HUES6 (cell line): Measurements from ENCODE around the gene NOXA1.
"Not testable (repeated sequence)": the region's sequence is repeated elsewhere in the genome, so short reads cannot be mapped to it uniquely, and the experiment has no call there.

Experiments
- H3K27ac ChIP-seq: 2 replicates; pipeline ENCODE4 v1.7.0; 2013; ENCODE audit warnings: low read depth, mild to moderate bottlenecking, low read length, inconsistent platforms
- H3K27me3 ChIP-seq: 2 replicates; pipeline ENCODE4 v1.6.1; 2013; ENCODE audit warnings: low read length; ENCODE audit not compliant: control insufficient read depth, insufficient read depth
- H3K36me3 ChIP-seq: 2 replicates; pipeline ENCODE4 v1.6.1; 2013; ENCODE audit warnings: low read length; ENCODE audit not compliant: control insufficient read depth, insufficient read depth
- H3K4me1 ChIP-seq: 2 replicates; pipeline ENCODE4 v1.6.1; 2013; ENCODE audit warnings: low read length; ENCODE audit not compliant: control insufficient read depth, insufficient read depth
- H3K4me3 ChIP-seq: 2 replicates; pipeline ENCODE4 v1.5.1; 2013; ENCODE audit warnings: low read depth, low read length
- H3K9ac ChIP-seq: one replicate; pipeline ENCODE4 v1.6.1; 2013; ENCODE audit warnings: mild to moderate bottlenecking, low read length
- H3K9me3 ChIP-seq: 2 replicates; pipeline ENCODE4 v1.6.1; 2013; ENCODE audit warnings: low read depth, low read length; ENCODE audit not compliant: control insufficient read depth, insufficient read depth

Gene NOXA1

GRCh38 chr9:137381501-137382443 lies 41.4 kb upstream of the NOXA1 start:
- H3K36me3 ChIP-seq, result no peaks in the 10 kb centered on the region
- H3K4me1 ChIP-seq, result peaks cover 3% of the 10 kb centered on the region; the same call in 1 of the 2 replicates
- no peak overlapping the region for H3K9ac ChIP-seq
- H3K4me3 ChIP-seq, result no peak overlapping the region
- peak overlapping the region; percentile 35; the same call in 1 of the 2 replicates for H3K27ac ChIP-seq
- no peaks in the 10 kb centered on the region; the same call in 1 of the 2 replicates for H3K27me3 ChIP-seq
- H3K9me3 ChIP-seq, result no peaks in the 10 kb centered on the region

GRCh38 chr9:137382444-137383080 lies 40.6 kb upstream of the NOXA1 start:
- H3K36me3 ChIP-seq, result no peaks in the 10 kb centered on the region
- no peak overlapping the region for H3K9ac ChIP-seq
- no peaks in the 10 kb centered on the region for H3K27me3 ChIP-seq
- no peak overlapping the region for H3K4me3 ChIP-seq
- peak overlapping the region; percentile 35; the same call in 1 of the 2 replicates for H3K27ac ChIP-seq
- H3K4me1 ChIP-seq, result peaks cover 3% of the 10 kb centered on the region; the same call in 1 of the 2 replicates
- H3K9me3 ChIP-seq, result no peaks in the 10 kb centered on the region

GRCh38 chr9:137383081-137383783 lies 40.0 kb upstream of the NOXA1 start:
- no peak overlapping the region for H3K9ac ChIP-seq
- H3K27me3 ChIP-seq, result no peaks in the 10 kb centered on the region
- no peaks in the 10 kb centered on the region for H3K9me3 ChIP-seq
- no peak overlapping the region for H3K4me3 ChIP-seq
- peaks cover 3% of the 10 kb centered on the region; the same call in 1 of the 2 replicates for H3K4me1 ChIP-seq
- H3K36me3 ChIP-seq, result no peaks in the 10 kb centered on the region
- H3K27ac ChIP-seq, result no peak overlapping the region

GRCh38 chr9:137383784-137384756 lies 39.1 kb upstream of the NOXA1 start:
- H3K4me1 ChIP-seq, result peaks cover 3% of the 10 kb centered on the region; the same call in 1 of the 2 replicates
- H3K27ac ChIP-seq, result no peak overlapping the region

GRCh38 chr9:137385061-137385655 lies 38.0 kb upstream of the NOXA1 start:
- Histone ChIP-seq H3K27ac (no peak overlapping the region), H3K9me3 (no peaks in the 10 kb centered on the region), H3K4me1 (peaks cover 3% of the 10 kb centered on the region; the same call in 1 of the 2 replicates), H3K27me3 (no peaks in the 10 kb centered on the region), H3K4me3 (no peak overlapping the region), H3K9ac (no peak overlapping the region), H3K36me3 (no peaks in the 10 kb centered on the region)

More at GRCh38 chr9:137383784-137384756, 39.1 kb upstream of the NOXA1 start:
- H3K36me3 ChIP-seq, result no peaks in the 10 kb centered on the region
- H3K4me3 ChIP-seq, result no peak overlapping the region
- no peaks in the 10 kb centered on the region for H3K9me3 ChIP-seq
- H3K9ac ChIP-seq, result no peak overlapping the region
- no peaks in the 10 kb centered on the region for H3K27me3 ChIP-seq

GRCh38 chr9:137386507-137387113 lies 36.6 kb upstream of the NOXA1 start:
- not testable (repeated sequence) for H3K4me1 ChIP-seq, H3K9me3 ChIP-seq, H3K27ac ChIP-seq, H3K4me3 ChIP-seq, H3K36me3 ChIP-seq, H3K27me3 ChIP-seq, H3K9ac ChIP-seq

GRCh38 chr9:137387114-137387890 lies 35.9 kb upstream of the NOXA1 start:
- Histone ChIP-seq H3K27ac (no peak overlapping the region), H3K9me3 (no peaks in the 10 kb centered on the region), H3K9ac (no peak overlapping the region)

GRCh38 chr9:137387891-137388560 lies 35.2 kb upstream of the NOXA1 start:
- H3K36me3 ChIP-seq, result no peaks in the 10 kb centered on the region
- H3K4me3 ChIP-seq, result no peak overlapping the region
- no peaks in the 10 kb centered on the region for H3K9me3 ChIP-seq
- H3K27me3 ChIP-seq, result no peaks in the 10 kb centered on the region
- H3K27ac ChIP-seq, result no peak overlapping the region
- H3K9ac ChIP-seq, result no peak overlapping the region
- H3K4me1 ChIP-seq, result no peaks in the 10 kb centered on the region

More at GRCh38 chr9:137387114-137387890, 35.9 kb upstream of the NOXA1 start:
- Histone ChIP-seq H3K4me3 (no peak overlapping the region), H3K27me3 (no peaks in the 10 kb centered on the region), H3K4me1 (peaks cover 3% of the 10 kb centered on the region; the same call in 1 of the 2 replicates), H3K36me3 (no peaks in the 10 kb centered on the region)
